Mesodermal cell (in vitro differentiated cells): ENCODE results near the gene KRTAP19-5.

Experiments used
- H3K27ac ChIP-seq: 2 replicates; pipeline ENCODE4 v1.7.0; 2013; ENCODE audit warnings: mild to moderate bottlenecking, low read depth, low read length, moderate library complexity; ENCODE audit not compliant: severe bottlenecking
- H3K36me3 ChIP-seq: 2 replicates; pipeline ENCODE4 v1.7.1; 2013; ENCODE audit warnings: mild to moderate bottlenecking, low read length, moderate library complexity; ENCODE audit not compliant: control insufficient read depth, insufficient read depth
- H3K4me1 ChIP-seq: one replicate; pipeline ENCODE4 v1.7.1; 2013; ENCODE audit warnings: mild to moderate bottlenecking, low read length; ENCODE audit not compliant: insufficient read depth, control insufficient read depth, poor library complexity, severe bottlenecking
- H3K4me3 ChIP-seq: 2 replicates; pipeline ENCODE4 v1.7.0; 2013; ENCODE audit warnings: low read length, control low read depth, mild to moderate bottlenecking; ENCODE audit not compliant: insufficient read depth, poor library complexity, severe bottlenecking; ENCODE audit errors: extremely low read depth
- H3K9me3 ChIP-seq: 2 replicates; pipeline ENCODE4 v1.7.1; 2013; ENCODE audit warnings: mild to moderate bottlenecking, low read length, moderate library complexity; ENCODE audit not compliant: control insufficient read depth
- WGBS, 2 experiments: methylation state at CpG; one replicate each; pipeline ENCODE4 v1.1.5; 2013; ENCODE audit warnings: missing lambda C conversion rate in 2 of 2; ENCODE audit not compliant: insufficient coverage in 2 of 2; 5-methylcytosine and 5-hydroxymethylcytosine counted together

Gene KRTAP19-5

GRCh38 chr21:30479259-30479658, 22.7 kb downstream of the KRTAP19-5 start:
- Histone ChIP-seq H3K27ac (no peak overlapping the region), H3K4me1 (no peaks in the 10 kb centered on the region), H3K4me3 (no peak overlapping the region), H3K36me3 (no peaks in the 10 kb centered on the region), H3K9me3 (no peaks in the 10 kb centered on the region)
- WGBS, 2 experiments: 100% methylated on average over 2 to 3 of the region's 4 CpGs

DNA sequence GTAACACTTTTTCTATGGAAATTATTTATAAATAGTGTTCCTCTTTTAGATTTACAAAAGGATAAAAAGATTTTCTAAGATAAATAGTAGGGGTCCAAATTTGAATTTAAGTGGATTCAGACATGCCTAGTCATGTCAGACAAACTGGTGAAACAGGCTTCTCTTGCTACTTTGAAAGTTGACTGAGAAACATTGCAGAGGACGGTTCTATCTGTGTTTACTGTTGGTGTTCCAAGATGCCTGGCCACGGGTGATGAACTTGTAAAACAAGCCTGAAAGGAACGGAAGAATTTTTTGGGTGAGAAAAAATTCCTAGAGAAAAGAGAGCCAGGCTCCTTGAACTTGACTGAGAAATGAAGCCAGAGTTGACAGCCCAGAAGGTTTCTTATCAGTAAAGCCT, 23.9 kb downstream of the KRTAP19-5 start:
- WGBS, 2 experiments: 57 to 68% methylated on average over 3 of the region's 3 CpGs

GRCh38 chr21:30468900-30469714, 32.8 kb downstream of the KRTAP19-5 start:
- no CpG with 5 or more reads among the region's 6 CpGs for WGBS, 2 experiments
- Histone ChIP-seq H3K36me3 (no peaks in the 10 kb centered on the region), H3K4me3 (no peak overlapping the region), H3K9me3 (no peaks in the 10 kb centered on the region), H3K27ac (no peak overlapping the region), H3K4me1 (no peaks in the 10 kb centered on the region)

More for the DNA sequence above, 23.9 kb downstream of the KRTAP19-5 start:
- Histone ChIP-seq H3K4me3 (no peak overlapping the region), H3K9me3 (no peaks in the 10 kb centered on the region), H3K4me1 (no peaks in the 10 kb centered on the region), H3K36me3 (no peaks in the 10 kb centered on the region), H3K27ac (no peak overlapping the region)

DNA sequence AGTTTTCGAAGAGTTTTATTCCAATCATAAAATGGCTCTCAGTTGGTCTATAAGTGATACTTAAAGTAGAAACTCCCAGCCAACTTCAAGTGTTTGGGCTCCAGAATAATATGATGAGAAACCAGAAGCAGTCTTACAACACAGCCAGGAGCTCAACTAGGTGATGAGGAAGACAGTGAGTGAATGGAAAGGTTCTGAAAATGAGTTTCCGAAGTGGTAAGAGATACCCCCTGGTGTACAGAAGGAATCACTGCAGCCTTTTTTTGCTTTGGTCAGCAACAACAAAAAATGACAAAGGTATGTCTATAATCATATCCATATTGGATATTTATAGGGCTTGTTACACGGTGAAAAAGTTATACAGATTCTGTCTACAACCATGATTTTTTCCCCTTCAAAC, 38.2 kb downstream of the KRTAP19-5 start:
- H3K4me1 ChIP-seq: no peaks in the 10 kb centered on the region
- no peaks in the 10 kb centered on the region for H3K9me3 ChIP-seq
- H3K36me3 ChIP-seq: no peaks in the 10 kb centered on the region
- no peak overlapping the region for H3K27ac ChIP-seq
- H3K4me3 ChIP-seq: no peak overlapping the region
- no CpG with 5 or more reads among the region's 3 CpGs for WGBS, 2 experiments
